GM19193 (cell line): ENCODE results near the gene GREB1L.

Source experiments
- POLR2A ChIP-seq: IDR thresholded peaks from 4 replicates; pipeline ENCODE4 v1.6.1; 2011; ENCODE audit not compliant: insufficient read depth, insufficient read length; ENCODE audit errors: extremely low read depth

The GREB1L gene

DNA sequence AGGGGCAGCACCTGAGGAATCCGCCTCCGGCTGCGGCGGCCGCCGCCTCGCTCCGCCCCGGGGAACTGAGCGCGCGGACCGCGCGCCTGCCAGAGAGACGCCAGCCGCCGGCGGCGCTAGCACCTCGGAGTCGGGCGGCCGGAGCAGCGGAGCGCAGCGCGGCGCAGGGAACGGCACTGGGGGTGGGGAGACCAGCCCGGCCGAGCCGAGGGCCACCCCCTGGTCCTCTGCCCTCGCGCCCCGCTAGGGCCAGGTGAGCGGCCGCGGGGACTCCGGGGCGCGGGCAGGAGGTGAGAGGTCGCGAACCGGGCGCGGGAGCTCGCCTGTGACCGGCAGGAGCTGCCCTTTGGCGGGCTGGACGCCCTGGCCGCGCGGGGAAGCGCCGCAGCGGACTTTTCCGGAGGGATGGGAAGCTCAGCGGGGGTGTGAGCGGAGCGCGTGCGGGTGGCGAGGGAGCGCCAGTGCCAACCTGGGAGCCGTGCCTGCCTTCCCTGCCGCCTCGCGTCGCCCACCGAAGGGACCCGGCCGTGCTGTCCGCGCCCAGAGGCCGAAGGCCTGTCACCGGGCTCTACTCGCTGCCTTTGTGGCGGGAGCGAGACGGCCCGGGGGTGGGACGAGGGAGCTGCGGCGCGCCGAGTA, at the start of gene GREB1L:
TSS of gene GREB1L (plus strand) at position 92 of the 639 bp plus-strand sequence. CDS start 141,287 bp downstream, outside the sequence.
- no peak for TF ChIP-seq POLR2A

DNA sequence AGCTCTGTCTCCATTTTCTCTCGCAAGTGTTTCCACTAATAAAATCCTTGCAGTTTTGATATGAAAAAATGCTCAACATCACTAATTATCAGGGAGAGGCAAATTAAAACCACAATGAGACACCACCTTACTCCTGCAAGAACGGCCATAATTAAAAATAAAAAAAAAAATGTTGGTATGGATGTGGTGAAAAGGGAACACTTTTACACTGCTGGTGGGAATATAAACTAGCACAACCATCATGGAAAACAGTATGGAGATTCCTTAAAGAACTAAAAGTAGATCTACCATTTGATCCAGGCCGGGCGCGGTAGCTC, 49.8 kb upstream of the GREB1L start:
- TF ChIP-seq POLR2A = no peak

DNA sequence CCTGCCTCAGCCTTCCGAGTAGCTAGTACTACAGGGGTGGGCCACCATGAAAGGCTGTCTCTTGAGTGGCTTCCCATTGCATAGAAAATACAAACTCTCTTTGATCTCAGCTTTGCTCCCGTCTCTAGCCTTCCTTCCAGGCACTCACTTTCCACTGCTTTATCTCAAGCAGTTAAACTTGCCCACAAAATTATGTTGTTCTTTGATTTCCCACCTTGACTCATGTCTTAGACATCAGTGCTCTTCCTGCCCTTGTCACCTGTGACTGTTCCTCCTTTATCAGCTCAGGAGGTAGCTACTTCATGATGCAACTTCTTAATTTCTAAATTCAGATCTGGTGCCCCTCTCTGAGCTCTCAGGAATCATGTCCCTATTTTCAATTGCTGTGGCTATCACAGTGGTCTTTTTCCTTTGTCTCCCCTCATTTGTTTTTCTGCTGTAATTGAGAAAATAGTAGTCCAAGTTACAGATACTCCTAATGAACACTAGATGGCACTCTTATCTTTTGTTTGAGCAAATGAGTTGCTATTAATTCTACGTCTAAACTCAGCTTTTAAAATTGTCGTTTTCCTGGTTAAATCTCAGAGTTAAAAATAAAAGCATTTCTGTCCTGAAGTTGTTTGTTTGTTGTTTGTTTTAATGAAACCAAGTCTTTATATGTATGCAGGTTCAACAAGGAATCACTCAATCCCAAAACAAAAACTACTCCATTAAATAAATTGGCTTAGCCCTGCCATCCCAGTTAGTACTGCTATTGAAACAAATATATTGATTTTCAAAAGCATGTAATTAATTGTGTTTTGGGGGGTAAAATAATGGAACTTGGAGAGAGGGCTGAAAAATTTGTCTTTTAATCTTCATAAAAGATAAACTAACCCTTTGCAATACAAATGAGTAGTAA, 46.9 kb upstream of the GREB1L start:
- no peak for TF ChIP-seq POLR2A

DNA sequence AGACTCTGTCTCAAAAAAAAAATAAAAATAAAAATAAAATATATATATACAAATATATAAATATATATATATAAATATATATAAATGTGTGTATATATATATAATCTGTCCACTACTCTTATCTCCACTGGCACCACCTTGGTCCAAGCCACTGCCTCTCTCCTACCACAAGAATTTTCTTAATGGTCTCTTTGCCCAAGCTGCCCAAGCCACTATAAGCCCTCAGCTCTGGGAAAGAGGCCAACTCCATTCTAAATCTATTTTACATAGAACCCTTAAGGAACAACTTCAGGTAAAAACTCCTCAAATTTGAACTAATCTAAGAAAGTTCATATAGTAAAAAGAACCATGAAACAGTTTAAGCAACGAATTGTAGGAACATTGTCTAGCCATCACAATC, 45.6 kb upstream of the GREB1L start:
- no peak for TF ChIP-seq POLR2A

DNA sequence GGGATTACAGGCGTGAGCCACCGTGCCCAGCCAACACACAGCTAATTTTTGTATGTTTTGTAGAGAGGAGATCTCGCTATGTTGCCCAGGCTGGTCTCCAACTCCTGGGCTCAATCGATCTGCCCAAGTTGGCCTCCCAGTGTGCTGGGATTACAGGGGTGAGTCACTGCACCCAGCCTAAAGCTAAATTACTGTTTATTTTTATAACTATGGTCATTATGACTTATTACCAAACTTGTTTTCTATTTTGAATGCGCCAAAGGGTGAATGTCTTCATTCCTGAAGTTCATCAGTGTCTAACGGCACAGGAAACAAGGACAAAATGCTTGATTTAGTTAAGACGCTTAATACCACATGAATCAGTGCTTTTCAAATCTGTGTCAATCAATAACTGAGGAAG, 38.9 kb upstream of the GREB1L start:
- TF ChIP-seq POLR2A = no peak

DNA sequence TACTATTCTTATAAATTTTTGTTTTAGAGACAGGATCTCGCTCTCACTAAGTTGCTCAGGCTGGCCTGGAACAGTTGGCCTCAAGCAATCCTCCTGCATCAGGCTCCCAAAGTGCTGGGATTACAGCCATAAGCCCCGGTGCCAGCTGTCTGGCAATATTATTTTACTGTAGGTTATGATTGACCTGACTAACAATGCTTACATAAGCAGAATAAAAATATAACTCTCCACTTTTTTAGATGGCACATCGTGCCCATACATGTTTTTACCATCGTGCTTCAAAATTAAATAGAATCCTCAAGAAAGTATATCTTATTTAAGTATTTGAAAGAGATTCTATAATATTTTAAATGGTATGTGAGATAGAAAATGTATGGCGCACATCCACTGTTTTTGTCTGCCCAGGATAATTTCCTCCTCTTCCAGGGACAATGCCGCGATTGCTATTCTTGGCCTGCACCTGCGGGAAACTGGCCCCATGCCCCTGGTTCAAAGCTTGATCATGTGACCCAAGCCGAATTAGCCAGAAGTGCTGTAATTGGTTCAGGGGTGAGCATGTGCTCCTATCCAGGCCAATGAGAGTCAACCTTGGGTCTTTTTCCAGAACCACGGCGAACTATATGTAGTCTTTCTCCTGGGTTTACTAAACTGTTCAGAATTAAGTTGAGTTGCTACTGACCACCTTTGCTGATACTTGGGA, 38.3 kb upstream of the GREB1L start:
- TF ChIP-seq POLR2A = no peak

DNA sequence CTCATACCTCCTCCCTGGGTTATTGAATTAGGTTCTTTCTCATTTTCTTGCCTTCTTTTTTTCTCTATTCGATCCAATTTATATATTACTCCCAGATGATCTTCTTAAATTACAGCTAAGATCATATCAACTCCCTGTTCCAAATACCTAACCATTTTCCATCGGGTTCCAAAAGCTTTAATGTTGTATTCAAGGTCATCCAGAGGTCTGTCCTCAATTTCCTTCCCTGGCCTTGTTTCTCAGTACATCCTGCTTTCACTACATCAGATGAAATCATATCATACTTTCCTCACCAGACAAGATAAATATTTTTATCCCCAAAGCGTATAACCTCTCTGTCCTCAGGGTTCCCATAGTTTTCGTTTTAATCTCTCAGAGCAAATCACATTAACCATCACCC, 36.3 kb upstream of the GREB1L start:
- no peak for TF ChIP-seq POLR2A

DNA sequence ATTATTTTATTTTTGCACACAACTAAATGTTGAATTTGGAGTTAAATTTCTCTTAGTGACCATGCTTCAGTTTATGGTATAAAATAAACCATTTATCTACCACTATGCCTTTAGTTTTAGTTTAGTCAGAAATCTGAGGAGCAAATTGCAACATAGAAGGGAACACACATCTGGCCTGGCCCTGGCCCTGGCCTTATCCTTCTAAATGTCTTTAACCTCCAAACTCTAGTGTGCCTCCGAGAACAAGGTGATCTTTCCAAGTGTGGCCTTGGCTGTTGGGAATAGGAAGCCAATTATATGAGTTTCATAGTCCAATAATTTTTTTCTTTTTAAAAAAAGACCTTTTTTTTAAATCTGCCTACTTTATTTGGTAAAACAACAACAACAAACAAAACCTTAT, 31.8 kb upstream of the GREB1L start:
- TF ChIP-seq POLR2A = no peak

DNA sequence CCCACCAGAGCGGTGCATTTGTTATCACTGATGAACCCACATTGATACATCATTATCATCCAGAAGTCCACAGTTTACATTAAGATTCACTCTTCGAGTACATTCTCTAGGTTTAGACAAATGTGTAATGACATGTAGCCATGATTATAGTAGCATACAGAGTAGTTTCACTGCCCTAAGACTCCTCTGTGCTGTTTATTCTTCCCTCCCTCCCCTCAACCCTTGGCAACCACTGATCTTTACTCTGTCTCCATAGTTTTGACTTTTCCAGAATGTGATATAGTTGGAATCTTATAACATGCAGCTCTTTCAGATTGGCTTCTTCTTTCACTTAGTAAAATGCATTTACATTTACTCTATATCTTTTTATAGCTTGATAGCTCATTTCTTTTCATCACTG, 31.2 kb upstream of the GREB1L start:
- TF ChIP-seq POLR2A = no peak

DNA sequence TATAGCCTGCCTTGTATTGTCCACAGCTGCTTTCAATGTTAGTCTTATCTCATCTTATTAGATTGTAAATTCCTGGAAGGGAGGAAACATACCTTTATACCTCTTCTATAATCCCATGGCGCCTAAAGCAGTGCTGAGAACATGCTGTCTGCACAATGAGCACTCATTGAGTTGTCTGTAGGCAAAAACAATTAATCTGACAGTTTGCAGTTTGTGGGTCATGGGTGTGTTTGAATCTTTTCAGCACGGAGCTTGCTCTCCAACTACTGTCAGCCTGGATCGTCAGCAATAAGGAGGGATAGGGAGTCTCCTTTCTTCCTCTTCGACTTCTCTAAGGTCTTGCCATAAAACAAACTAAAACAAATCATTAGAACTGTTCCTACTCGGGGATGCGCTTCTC, 26.5 kb upstream of the GREB1L start:
- TF ChIP-seq POLR2A = no peak

DNA sequence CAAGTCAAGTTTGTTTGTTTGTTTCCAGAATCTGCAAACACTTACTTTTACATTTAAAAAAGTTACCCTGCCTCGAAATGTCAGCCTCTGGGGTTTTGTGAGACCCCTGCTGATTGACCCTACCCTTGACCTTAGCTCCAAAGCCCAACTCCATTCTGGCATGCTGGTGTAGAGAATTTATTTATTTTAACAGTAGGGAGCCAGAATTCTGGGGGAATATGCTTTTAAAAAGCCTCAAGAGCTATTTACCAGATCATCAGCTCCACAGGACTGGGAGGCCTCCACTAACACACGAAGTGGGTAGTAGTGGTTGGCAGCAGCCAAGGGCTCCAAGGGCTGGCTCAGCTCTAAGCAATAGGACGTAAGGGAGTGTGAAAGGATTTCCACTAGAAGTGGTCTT, 23.2 kb upstream of the GREB1L start:
- no peak for TF ChIP-seq POLR2A

DNA sequence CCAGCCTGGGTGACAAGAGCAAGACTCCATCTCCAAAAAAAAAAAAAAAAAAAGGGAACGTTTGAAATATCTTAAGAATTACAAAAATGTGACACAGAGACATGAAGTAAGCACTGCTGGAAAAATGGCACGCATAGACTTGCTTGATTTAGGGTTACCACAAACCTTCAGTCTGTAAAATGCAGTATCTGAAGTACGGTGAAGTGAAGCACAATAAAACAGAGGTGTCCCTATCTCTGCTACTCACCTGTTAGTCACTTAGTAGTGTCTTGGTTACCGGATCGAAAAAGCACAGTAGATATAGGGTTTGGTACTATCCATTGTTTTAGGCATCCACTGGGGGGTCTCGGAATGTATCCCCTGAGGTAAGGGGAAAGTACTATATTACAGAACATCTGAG, 11.6 kb upstream of the GREB1L start:
- no peak for TF ChIP-seq POLR2A

DNA sequence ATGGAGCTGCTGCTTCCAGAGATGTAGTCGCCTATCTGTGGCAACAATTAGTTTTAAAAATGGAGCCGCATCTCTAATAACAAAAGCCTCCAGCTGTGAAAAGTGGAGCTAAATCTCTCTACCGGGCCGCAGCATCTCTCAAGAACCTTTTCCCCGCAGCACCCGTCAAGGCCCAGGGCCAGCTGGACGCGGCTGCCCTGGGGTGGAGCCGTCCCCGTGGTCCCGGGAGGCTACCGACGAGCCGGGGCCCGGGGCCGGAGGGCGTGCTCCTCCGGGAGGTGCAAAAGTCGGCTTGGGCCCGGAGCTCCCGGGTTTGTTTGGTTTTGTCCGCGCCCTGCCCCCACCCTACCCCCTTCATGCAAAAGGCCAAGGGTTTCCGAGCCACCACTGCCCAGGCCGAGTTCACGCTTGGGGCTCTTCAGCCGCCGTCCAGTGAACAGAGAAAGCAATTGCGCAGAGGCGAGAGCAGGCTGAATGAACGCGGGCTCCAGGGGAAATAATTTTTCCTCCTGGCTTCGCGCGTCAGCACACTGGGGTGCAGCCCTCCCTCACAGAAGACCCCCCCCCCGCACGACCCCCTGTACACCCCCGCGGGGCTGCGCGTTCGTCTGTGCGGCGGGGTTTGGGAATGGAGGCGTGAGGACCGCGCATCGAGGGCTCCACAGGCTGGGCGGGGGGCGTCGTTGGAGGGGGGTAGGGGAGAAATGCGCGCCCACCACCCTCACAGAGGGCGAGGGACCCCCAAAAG, 557 bp upstream of the GREB1L start:
- no peak for TF ChIP-seq POLR2A

DNA sequence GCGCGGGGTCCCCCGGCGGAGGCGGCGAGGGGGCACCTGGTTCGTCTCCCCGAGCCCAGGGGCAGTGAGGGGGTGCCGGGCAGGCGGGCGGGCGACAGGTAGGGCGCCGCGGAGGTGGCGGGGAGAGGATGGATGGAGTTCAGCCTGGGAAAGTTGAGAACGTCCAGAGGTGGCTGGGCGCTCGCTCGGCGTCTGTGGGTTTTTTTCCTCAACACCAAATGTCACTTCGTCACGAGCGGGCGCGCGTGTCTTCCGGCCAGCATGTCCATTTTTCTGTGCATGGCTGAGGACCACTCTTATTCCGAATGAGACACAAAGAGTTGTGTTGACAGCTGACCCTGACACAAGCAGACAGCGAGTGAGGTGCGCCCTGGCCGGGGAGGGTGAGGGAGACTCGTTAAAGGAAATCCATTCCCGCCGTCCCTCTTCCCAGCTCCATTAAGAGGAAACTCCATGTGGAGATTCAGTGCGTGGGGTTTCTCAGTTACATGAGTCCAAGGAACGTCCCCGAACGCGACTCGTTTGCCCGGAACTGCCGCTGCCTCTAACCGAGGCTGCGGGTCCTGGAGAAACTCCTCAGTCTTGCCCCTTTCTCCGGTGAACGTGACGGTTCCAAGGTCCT, 859 bp downstream of the GREB1L start:
- TF ChIP-seq POLR2A = no peak

DNA sequence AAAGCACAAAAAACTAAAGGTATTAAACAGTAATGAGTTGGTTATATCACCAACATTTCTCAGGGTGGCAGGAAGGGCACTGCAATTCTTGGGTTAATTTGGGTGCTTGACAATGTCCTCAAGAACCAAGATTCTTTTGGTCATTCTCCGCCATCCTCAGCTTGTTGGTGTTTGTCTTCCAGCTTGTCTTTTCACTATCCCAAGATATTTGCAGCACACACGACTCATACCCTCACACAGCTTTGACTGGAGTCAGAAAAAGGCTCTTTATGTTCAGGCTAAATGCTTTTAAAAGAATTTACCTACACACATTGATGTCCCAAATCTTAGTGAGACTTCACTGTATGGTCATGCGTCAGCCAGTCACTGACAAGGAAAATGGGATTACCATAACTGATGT, 12.5 kb downstream of the GREB1L start:
- TF ChIP-seq POLR2A = no peak
